KOPT-K1 (cell line): ENCODE data around the gene ARHGAP6.

ENCODE experiments used
- H3K27ac ChIP-seq: fragments of 200-600 bp; sonication (generic); 2 replicates; pipeline ENCODE4 v1.5.1; 2016; ENCODE audit warnings: antibody characterized with exemption, mild to moderate bottlenecking, low read depth, low read length; ENCODE audit not compliant: poor library complexity, severe bottlenecking
- H3K36me3 ChIP-seq: fragments of 200-600 bp; sonication (generic); 2 replicates; pipeline ENCODE4 v1.5.1; 2017; ENCODE audit warnings: antibody characterized with exemption, mild to moderate bottlenecking, low read length, moderate library complexity; ENCODE audit not compliant: insufficient read depth
- H3K9me3 ChIP-seq: fragments of 200-600 bp; sonication (generic); 2 replicates; pipeline ENCODE4 v1.5.1; 2017; ENCODE audit warnings: antibody characterized with exemption, low read length, mild to moderate bottlenecking; ENCODE audit not compliant: insufficient read depth, poor library complexity, severe bottlenecking

ARHGAP6 gene

GRCh38 chrX:11097933-11098332 lies 567.8 kb downstream of the ARHGAP6 start:
- Histone ChIP-seq H3K27ac (no peak overlapping the region), H3K9me3 (no peaks in the 10 kb centered on the region), H3K36me3 (no peaks in the 10 kb centered on the region)

- peaks cover 8% of the 10 kb centered on the region for H3K9me3 ChIP-seq
- no peak overlapping the region for H3K27ac ChIP-seq
- no peaks in the 10 kb centered on the region for H3K36me3 ChIP-seq
Measured at GRCh38 chrX:11089802-11090201, 575.9 kb downstream of the ARHGAP6 start.
